Cardiac muscle cell (in vitro differentiated cells and primary cell): ENCODE results near the gene RBM28. TPM values are rescaled to one million over a fixed set of nuclear protein-coding genes. Genes with fewer than 3 reads are reported as not detected.

Experiments used
- DNase-seq, 2 donors: peaks; one replicate each; pipeline versions ENCODE4 v3.0.0 to v3.0.0-alpha.2; 2010 to 2017; ENCODE audit warnings: low read depth in 1 of 2, low spot score in 1 of 2
- H3K27ac ChIP-seq: fragments of 200-600 bp; sonication (generic); 2 replicates; pipeline ENCODE4 v1.5.1; 2016
- H3K27me3 ChIP-seq: fragments of 200-600 bp; sonication (generic); 2 replicates; pipeline ENCODE4 v1.6.0; 2016; ENCODE audit warnings: control low read depth
- H3K36me3 ChIP-seq: fragments of 200-600 bp; sonication (generic); 2 replicates; pipeline ENCODE4 v1.5.1; 2016; ENCODE audit warnings: control low read depth
- H3K4me1 ChIP-seq: fragments of 200-600 bp; sonication (generic); 2 replicates; pipeline ENCODE4 v1.8.1; 2017; ENCODE audit warnings: low read depth, mild to moderate bottlenecking, mixed run types
- H3K4me3 ChIP-seq: fragments of 200-600 bp; sonication (generic); 2 replicates; pipeline ENCODE4 v1.5.1; 2016; ENCODE audit warnings: mild to moderate bottlenecking
- H3K9me3 ChIP-seq: fragments of 200-600 bp; sonication (generic); 2 replicates; pipeline ENCODE4 v1.5.1; 2017; ENCODE audit warnings: low read depth, mild to moderate bottlenecking, control low read depth
- polyA plus RNA-seq: library from polyadenylated mRNA; unstranded; fragments of >200 nt; fragmentation: Nextera tagmentation; extraction: Ambion mirVana; gene quantifications from 2 replicates; pipeline ENCODE4 v1.2.1, GENCODE V29; 2016
- total RNA-seq: library from RNA; depleted of rRNA; stranded (reverse); fragments of >200 nt; gene quantifications from 2 replicates; pipeline ENCODE4 v1.2.3, GENCODE V29; 2016
- TF ChIP-seq, protein P1 (sequence below): IDR thresholded peaks from 2 replicates; pipeline ENCODE4 v1.5.1; 2012; ENCODE audit warnings: low read depth, mild to moderate bottlenecking, low read length

RBM28 gene
- total and polyA plus RNA-seq, 2 experiments from 2014 or later = 23.0 to 26.4 TPM

DNA sequence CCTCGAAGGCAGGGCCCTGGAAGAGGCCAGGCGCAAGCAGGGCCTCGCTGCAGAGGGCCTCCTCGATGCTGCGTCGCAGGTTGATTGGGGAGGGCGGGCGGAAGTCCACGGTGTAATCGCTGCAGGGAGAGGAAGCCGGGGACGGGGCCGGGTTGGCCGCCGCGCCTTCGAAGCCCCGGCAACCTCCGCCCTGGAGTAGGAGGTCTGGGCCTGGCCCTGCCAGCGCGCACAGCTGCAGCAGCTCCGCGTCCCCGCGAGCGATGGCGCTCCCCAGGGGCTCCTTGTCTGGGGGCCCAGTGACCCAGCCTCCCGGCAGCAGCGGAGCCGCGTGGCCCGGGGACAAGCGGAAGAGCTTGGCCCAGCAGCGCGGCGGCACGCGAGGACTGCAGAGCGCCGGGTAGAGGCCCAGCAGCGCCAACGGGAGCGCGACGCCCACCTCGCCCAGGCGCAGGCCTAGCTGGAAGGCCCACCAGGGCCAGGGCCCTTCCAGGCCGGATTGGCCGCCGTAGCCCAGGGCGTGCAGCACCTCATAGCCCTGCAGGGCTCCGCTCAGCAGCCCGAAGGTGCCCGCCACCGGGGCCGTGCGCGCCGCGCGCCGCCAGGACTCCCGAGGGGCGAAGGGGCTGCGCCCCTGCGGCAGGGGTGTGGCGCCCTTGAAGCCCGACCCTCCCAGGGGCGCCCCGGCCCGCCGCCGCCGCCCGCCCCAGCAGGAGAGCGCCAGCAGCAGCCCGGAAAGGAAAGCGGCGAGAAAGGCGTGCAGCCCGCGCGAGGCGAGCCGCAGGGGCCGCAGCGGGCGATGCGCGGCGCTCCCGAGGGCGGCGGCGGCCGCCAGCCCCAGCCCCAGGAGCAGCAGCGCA lies 7.8 kb upstream of the RBM28 start:
- Histone ChIP-seq H3K4me3 (no peak overlapping the region), H3K36me3 (no peaks in the 10 kb centered on the region), H3K4me1 (peaks cover 6% of the 10 kb centered on the region), H3K27ac (no peak overlapping the region), H3K9me3 (no peaks in the 10 kb centered on the region), H3K27me3 (peaks cover 64% of the 10 kb centered on the region)
- TF ChIP-seq, protein P1, sequence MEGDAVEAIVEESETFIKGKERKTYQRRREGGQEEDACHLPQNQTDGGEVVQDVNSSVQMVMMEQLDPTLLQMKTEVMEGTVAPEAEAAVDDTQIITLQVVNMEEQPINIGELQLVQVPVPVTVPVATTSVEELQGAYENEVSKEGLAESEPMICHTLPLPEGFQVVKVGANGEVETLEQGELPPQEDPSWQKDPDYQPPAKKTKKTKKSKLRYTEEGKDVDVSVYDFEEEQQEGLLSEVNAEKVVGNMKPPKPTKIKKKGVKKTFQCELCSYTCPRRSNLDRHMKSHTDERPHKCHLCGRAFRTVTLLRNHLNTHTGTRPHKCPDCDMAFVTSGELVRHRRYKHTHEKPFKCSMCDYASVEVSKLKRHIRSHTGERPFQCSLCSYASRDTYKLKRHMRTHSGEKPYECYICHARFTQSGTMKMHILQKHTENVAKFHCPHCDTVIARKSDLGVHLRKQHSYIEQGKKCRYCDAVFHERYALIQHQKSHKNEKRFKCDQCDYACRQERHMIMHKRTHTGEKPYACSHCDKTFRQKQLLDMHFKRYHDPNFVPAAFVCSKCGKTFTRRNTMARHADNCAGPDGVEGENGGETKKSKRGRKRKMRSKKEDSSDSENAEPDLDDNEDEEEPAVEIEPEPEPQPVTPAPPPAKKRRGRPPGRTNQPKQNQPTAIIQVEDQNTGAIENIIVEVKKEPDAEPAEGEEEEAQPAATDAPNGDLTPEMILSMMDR = no peak
- peak in 1 of 2 donors; percentile 19 for DNase-seq

DNA sequence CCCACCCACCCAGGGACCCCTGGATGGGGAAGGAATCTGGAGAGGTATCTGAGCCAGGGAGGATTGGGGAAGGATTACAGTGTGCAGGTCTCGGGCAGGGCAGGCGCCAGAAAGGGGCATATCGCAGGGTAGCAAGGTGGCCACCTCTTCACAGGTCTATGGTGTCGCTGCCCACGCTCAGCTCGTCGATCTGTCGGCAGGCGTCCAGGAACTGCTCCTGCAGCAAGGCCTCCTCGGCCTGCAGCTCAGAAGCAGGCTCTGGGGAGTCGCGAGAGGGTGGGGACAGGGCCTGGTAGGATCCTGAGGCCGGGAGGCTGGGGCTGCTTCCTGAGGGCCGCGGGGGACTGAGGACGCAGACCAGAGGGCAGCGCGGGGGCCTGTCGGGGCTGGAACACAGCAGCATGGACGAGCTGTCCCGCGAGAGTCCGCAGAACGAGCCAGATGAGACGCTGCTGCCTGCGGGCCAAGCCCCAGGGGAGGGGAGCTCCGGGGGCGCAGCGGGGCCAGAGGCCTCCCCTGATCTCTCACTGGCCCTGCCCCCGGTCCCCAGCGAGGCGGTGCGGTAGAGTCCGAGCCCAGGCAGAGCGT lies 7.1 kb upstream of the RBM28 start:
- Histone ChIP-seq H3K9me3 (no peaks in the 10 kb centered on the region), H3K4me1 (no peaks in the 10 kb centered on the region), H3K36me3 (no peaks in the 10 kb centered on the region), H3K27me3 (peaks cover 64% of the 10 kb centered on the region), H3K4me3 (no peak overlapping the region), H3K27ac (no peak overlapping the region)
- DNase-seq = no peak
- TF ChIP-seq, protein P1 = no peak

DNA sequence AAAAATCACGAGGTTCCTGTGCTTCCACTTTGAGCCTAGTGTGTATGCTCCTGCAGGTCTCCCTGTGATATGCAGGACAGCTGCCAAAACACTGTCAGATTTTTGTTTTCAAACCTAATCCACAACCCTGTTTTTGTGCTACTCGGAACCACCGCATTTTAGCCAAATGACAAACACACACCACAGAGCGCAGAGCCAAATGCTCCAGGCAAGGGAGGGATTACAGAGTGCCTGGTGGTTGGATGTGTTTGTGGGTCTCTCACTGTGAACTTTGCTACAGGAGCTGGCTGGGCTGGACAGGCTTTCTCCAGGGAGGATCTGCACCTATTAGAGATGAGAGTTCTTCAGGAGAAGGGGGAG lies 5.7 kb upstream of the RBM28 start:
- no peak overlapping the region for H3K27ac ChIP-seq
- H3K9me3 ChIP-seq = no peaks in the 10 kb centered on the region
- TF ChIP-seq, protein P1 = no peak
- H3K4me1 ChIP-seq = no peaks in the 10 kb centered on the region
- H3K36me3 ChIP-seq = no peaks in the 10 kb centered on the region
- H3K27me3 ChIP-seq = peaks cover 58% of the 10 kb centered on the region
- DNase-seq = no peak
- H3K4me3 ChIP-seq = no peak overlapping the region

DNA sequence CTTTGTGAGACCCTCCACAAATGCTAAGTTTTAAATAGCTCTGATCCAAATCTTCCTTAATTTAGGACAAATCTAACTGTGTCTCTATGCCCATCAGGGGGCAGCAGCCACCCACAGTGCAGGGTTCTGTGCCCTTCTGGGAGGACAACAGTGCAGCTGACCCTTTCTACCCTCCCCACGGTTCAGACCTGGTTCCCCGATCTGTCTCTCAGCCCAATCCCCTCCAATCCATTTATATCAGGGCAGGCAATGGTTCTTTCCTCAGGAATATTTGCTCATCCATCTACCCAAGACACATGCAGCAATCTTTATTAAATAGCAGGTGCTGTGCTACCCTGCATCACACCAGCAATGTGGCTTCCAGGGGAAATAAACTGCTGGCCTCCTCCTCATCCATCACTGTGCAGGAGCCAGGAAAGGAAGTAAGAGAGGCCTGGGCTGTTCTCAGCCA lies 4.0 kb upstream of the RBM28 start:
- H3K36me3 ChIP-seq = no peaks in the 10 kb centered on the region
- peaks cover 45% of the 10 kb centered on the region for H3K27me3 ChIP-seq
- no peaks in the 10 kb centered on the region for H3K4me1 ChIP-seq
- DNase-seq = peak; percentile 71 to 76
- TF ChIP-seq, protein P1 = peak; percentile 80
- no peak overlapping the region for H3K27ac ChIP-seq
- no peaks in the 10 kb centered on the region for H3K9me3 ChIP-seq
- no peak overlapping the region for H3K4me3 ChIP-seq

DNA sequence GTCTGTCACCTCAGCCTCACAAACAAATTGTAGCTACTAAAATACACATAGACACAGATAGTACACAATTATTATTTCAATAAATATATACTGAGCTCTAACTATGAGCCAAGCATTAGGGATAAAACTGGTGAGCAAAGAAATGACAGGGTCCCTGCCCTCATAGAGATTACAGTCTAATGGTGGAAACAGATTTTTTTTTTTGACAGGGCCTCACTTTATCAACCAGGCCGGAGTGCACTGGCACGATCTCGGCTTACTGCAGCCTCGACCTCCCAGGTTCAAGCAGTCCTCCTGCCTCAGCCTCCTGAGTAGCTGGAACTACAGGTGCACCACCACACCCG lies 695 bp upstream of the RBM28 start:
- Histone ChIP-seq H3K4me3 (no peak overlapping the region), H3K27ac (no peak overlapping the region), H3K9me3 (no peaks in the 10 kb centered on the region), H3K27me3 (peaks cover 12% of the 10 kb centered on the region), H3K36me3 (no peaks in the 10 kb centered on the region), H3K4me1 (no peaks in the 10 kb centered on the region)
- no peak for DNase-seq
- TF ChIP-seq, protein P1 = no peak
